GM19372 (cell line): ENCODE data around the gene BCAS1.

Source experiments
- ATAC-seq: cut with Tn5 transposase; IDR thresholded peaks from one replicate; pipeline ENCODE4 v1.9.1; 2021; ENCODE audit warnings: mild to moderate bottlenecking, low read depth, moderate library complexity; ENCODE audit not compliant: unreplicated experiment

The BCAS1 gene

DNA sequence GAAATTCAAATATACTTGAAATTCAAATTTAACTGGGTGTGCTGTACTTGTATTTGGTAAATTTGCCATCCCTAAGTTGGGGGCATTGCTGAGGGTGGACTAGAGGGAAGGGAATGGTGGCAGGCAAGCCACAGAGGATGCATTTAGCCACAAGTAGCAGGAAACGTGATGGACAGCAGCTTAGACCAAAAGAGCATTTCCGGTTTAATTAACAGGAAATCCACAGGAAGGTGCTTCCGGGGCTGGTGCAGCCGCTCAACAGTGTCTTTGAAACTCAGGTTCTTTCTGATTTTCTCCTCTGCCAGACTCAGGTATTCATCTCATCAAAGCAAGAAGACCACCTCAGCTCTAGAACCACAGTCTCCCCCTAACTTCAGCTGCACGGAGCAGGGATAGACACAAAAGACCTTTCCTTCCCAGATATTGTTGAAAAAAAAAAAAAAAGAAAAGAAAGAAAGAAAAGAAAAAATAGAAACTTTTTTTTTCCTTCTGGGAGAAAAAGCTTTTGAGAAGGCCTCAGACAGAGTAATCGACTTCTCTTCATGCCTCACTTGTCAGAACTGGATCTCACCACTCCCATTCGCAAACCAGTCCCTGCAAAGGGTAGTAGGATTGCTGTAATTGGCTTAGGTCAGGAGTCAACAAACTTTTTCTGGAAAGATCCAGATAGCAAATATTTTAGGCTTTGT lies 8.0 kb upstream of the BCAS1 start:
- ATAC-seq: peak; percentile 44

GRCh38 chr20:54076259-54076658 lies 5.9 kb upstream of the BCAS1 start:
- no peak for ATAC-seq

DNA sequence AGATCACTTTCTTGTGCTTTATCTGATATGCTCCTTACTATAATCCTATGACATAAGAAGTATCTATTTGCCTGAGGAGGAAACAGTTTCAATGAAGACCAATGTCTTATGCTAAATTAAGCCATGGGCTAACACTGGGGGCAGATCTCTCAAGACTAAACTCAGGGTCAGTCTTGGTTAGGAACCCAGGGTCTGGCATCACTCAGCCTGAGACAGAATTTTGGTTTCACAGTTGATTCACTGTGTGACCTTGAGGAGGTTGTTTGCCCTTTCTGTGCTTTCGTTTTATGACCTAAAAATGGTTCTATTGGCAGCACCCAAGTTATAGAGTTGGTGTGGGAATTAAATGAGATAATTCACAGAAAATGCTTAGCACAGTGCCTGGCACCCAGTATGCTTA lies 4.9 kb upstream of the BCAS1 start:
- no peak for ATAC-seq

GRCh38 chr20:54074511-54074910 lies 4.1 kb upstream of the BCAS1 start:
- ATAC-seq: no peak

- ATAC-seq: no peak
Observed at GRCh38 chr20:54073288-54073687, 2.9 kb upstream of the BCAS1 start.

- no peak for ATAC-seq
Observed at GRCh38 chr20:54069501-54069971, 858 bp downstream of the BCAS1 start.

DNA sequence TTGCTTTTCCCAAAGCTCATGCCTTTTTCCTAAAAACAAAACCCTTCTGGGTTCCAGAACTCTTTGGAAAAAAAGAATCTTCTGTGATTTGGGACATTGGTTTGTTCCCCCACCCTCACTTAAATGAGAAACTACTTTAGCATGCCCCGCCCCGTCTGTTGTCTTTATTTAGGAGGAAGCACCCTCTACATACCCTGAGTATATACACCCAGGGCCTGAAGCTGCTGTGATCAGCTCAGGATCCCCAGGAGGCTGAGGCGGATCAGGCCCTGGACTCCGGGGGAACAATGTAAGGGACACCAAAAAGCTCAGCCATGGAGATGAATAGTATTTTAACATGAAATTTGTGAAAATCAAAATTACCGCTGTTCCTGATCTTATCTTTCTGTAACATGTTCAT lies 1.4 kb downstream of the BCAS1 start:
- ATAC-seq: no peak

DNA sequence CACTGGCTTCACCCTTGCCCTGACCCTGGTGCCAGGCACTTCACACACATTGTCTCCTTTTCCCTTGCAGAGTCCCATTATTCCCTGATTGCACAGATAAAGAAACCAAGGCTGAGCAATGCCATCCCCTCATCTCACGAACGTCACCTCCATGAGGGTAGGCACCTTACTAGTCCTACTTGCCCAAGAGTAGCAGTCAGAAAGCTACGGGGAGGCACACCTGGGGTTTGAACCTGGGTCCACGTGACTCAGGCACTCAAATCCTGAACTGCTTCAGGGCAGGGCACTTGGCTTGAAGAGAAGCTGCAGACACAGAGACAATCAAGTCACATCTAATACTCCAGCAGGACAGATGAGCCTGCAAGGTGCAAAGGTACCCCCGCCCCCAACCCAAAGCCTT lies 1.9 kb downstream of the BCAS1 start:
- ATAC-seq: no peak

GRCh38 chr20:54067606-54068174 lies 2.7 kb downstream of the BCAS1 start:
- peak; percentile 66 for ATAC-seq

- ATAC-seq: no peak
Observed at GRCh38 chr20:54065601-54066038, 4.8 kb downstream of the BCAS1 start.

DNA sequence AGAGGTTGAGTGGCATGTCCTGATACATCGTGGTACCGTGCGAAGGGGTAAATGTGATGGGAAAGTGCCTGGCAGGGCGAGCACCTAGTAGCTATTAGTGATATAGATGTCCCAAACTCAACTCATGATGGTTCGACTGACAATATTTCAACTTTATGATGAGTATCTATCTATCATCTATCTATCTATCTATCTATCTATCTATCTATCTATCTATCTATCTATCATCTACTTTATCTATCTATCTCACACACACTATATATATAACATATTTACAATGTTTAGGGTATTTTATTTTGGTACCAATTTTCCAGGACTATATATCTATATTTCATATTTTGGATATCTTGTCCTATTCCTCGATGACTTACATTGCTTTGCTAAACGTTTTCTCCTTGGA lies 5.5 kb downstream of the BCAS1 start:
- no peak for ATAC-seq

- ATAC-seq: no peak
Observed at GRCh38 chr20:54063992-54064676, 6.3 kb downstream of the BCAS1 start.

DNA sequence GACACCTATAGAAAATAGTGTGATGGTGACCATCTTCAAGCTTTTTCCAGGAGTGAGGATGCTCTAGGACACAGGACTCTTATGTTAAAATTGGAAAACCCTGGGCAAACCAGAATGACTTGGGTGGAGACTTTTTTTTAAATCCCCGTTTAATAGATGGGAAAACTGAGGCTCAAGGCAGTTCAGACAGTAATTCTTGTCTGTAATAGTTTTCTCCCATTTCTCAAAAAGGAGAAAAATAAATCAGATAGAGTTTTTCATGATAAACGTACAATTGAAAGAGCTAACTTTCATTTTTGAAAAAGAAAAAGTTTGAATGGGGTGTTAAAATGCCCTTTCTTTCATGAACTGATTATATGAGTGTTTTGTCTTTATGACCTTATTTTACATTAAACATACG lies 6.8 kb downstream of the BCAS1 start:
- no peak for ATAC-seq

DNA sequence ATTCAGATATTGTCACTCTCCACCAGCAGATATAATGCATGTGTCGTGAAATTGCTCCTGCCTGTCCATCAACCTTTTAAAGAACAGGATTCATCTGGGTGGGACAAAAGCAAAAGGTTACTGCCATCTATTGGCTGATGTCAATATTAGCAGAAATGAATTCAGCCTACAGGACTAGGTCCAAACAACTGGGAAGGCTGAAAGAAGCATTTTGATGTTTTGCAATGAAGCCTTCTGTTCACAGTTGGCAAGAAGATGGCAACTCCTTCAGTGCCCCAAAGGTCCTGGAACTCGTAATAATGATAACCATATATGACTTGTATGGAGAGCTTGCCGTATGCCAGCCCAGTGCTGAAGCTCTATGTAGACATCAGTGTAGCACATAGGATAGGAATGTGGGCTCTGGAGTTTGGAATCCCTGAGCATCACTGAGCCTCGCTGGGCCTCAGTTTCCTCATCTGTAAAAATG lies 7.5 kb downstream of the BCAS1 start:
- peak; percentile 48 for ATAC-seq

- no peak for ATAC-seq
Observed at GRCh38 chr20:54061101-54061881, 9.1 kb downstream of the BCAS1 start.

DNA sequence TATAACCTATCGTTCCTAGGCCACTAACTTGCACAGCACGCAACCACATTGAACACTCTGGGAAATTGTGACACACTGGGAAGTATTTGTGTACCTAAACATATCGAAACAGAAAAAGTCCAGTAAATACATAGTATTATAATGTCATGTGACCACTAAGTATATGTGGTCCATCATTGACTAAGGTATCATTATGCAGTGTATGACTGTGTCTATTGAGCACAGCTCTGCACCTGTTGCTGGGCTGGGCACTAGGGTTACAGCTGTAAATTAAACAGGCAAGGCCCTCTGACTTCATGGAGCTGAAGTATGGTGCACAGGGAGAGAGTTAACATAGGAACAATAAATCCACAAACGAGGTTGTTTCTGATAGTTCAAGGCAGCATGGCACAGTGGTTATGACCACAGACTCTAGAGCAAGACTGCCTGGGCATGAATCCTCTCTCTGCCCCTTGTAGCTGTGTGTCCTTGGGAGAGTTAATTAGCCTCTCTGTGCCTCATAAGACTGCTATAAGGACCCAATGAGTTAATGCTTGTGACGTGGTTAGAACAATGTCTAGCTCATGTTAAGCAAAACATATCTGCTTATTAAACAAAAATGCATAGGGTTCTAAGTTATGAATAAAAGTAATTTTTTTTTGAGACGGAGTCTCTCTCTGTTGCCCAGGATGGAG lies 10.6 kb downstream of the BCAS1 start:
- ATAC-seq: no peak

DNA sequence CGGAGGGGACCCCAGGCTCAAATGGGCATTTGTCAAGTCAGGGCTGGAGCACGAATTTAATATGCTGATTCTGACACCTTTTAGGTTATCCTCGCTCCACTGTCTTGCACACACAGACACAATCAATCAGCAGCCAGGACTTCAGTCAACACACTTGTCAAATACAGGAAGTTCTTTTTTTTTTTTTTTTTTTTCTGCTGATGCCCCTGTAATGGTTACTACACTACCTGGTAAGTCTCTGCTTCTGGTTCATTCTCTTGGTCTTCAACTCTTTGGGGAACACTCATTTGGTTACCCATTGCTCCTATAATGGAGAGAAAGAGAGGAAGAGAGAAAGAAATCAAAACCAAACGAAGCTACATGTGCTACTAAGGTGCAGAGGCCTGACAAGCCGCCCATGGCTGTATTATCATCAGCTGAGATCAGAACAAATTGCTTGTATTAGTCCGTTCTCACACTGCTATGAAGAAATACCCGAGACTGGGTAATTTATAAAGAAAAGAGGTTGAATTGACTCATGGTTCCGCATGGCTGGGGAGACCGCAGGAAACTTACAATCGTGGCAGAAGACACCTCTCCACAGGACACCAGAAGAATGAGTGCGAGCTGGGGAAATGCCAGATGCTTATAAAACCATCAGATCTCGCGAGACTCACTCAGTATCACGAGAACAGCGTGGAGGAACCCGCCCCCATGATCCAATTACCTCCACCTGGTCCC lies 11.8 kb downstream of the BCAS1 start:
- ATAC-seq: no peak

DNA sequence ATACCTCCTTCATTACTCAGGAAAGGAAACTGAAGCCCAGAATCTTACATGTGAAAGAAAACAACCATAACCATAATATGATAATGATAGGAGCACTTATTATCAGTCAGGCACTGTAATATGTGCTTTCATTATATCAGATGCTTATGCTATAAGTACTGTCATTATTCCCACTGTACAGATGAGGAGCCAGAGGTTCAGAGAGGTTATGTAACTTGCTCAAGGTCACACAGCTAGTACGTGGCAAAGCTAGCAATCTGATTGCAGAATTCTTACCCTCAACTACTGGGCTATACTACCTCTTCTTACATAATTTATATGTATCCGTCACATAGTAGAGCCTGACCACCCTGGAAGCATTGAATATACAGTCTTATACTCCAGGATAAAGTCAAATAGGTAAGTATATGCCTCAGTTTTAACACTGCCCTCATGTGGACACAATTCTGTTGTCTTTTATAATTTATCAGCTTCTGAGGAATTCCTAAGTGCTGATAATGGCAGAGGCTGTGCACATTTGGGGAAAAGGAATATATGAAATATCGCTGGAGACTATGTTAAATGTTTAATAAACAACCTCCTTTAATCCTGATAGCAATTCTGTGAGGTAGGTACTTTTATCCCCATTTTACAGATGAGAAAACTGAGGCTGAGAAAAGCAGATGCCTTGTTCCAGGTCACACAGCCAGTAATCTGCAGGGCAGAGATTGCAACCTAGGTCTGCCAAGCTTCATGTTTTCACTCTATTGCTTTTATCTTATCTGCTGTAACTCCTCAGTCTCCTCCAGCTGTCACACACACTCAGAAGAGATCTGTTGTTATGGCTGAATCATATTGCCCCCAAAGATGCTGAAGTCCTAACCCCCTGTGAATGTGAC lies 13.4 kb downstream of the BCAS1 start:
- no peak for ATAC-seq

DNA sequence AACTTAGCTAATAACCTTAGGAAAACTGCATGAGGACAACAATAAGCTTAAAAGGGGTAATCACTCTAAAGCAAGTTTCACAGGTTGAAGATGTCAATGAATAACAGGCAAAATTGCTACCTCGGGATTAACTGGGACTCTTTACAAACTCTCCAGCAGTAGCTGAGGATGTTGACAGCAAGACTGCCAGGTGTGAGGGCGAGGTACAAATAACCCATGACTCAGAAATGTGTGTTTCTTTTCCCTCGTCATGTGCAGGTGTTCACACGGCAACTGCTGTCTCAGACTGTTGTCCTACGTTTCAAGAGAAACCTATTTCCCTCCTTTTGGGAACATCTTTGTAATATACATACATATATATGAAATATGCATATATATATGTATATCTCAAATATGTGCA lies 15.9 kb downstream of the BCAS1 start:
- no peak for ATAC-seq
